GM21529 (cell line): ENCODE measurements around the gene SPRYD3.

Experiments used
- ATAC-seq: cut with Tn5 transposase; IDR thresholded peaks from one replicate; pipeline ENCODE4 v1.9.1; 2021; ENCODE audit not compliant: unreplicated experiment

Gene SPRYD3

DNA sequence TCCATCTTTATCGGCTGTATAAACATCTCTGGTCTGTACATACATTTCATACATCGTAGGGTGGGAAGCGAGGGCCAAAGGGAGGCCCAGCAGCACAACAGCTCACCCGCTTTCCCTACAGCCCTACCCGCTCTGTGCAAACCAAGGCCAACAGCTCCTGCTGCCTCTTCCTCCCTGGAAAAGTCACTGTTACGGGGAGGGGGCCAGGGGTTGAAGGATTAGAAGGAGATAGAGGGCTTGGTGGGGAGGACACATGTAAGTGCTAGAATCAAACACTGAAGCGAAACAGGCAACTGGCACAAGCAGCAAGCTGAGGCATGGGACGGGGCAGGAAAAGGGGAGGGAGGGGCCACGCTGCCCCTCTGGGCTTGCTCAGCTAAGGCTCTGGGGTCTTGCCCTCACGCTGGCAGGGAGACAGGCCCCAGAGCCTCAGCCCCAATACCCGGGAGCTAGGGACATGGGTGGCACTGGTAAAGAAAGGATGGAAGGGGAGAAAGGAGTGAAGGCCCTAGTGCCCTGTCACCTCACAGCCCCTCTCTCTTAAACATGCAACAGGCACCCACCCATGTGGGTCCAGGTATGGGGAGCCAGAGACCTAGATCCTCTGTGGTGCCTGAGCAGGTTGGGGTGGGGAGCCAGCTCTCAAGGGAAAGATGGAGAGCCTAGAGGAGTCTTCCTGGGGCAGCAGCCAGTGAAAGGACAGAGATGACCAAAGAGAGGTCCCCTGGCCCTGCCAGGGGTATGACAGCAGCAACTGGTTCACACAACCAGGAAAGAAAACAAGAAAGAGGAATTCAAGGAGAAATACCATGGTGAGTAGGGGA, 14.4 kb downstream of the SPRYD3 start:
- no peak for ATAC-seq

DNA sequence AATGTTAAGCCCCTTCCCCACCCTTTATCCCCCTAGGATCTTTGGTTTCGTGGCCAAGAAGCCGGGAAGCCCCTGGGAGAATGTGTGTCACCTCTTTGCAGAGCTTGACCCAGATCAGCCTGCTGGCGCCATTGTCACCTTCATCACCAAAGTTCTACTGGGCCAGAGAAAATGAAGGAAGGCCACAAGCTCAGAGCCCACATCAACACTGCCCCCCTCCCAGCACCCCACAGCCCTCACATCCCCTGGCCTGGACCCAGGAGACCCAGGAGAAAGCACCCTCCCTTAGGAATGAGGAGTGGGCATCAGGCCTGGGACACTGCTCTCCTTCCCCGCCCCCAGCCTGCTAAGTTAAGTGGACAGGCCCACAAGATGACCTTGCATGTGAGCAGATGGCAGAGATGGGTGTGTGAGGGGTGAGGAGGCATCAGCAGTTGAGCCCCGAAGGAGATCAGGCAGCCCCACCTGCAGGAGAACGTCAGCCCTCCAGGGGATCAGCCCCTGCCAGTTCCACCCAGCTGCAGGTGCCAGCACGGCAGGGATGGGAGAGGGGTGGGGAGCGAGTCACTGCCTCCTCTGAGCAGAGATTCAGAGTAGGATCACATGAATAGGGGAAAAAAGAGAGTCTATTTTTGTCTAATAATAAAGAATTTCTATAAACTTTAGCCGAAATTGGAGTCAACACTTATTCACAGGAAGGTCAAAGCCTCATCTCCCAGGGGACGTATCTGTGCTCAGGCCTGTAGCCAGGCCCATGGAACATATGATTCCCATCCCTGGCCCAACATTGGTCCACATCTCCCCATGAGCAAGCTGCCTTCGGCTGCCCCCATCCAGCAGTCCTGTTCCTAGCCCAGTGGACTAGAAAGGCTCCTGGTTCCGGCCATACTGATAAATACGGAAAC, 15.2 kb downstream of the SPRYD3 start:
- ATAC-seq, result no peak

DNA sequence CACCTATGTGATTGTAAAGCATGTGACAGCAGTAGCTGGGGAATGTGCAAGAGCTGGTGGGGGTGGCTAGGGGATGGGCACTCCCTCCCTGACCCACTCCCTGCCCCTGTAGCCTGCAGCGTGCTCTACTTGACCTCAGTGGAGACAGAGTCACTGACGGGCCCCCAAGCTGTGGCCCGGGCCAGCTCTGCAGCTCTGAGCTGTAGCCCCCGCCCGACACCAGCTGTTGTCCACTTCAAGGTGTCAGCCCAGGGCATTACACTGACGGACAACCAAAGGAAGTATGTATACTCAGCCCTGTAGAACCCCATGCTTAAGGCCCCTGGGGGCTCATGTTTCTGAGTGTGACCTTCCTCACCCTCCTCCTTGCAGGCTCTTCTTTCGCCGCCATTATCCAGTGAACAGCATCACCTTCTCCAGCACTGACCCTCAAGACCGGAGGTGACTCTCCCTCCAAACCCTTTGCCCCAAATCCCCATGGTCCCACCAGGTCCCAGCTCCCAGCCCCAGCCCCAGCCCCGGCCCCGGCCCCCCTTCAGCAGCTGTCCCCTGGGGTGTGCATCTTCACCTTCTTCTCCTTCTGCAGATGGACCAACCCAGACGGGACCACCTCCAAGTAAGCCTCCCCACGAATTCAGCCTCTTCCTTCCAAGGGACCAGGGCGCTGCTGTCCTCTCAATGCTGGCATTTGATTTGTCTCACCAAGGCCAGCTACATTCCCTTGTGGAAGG, 16.0 kb downstream of the SPRYD3 start:
- ATAC-seq, result no peak

DNA sequence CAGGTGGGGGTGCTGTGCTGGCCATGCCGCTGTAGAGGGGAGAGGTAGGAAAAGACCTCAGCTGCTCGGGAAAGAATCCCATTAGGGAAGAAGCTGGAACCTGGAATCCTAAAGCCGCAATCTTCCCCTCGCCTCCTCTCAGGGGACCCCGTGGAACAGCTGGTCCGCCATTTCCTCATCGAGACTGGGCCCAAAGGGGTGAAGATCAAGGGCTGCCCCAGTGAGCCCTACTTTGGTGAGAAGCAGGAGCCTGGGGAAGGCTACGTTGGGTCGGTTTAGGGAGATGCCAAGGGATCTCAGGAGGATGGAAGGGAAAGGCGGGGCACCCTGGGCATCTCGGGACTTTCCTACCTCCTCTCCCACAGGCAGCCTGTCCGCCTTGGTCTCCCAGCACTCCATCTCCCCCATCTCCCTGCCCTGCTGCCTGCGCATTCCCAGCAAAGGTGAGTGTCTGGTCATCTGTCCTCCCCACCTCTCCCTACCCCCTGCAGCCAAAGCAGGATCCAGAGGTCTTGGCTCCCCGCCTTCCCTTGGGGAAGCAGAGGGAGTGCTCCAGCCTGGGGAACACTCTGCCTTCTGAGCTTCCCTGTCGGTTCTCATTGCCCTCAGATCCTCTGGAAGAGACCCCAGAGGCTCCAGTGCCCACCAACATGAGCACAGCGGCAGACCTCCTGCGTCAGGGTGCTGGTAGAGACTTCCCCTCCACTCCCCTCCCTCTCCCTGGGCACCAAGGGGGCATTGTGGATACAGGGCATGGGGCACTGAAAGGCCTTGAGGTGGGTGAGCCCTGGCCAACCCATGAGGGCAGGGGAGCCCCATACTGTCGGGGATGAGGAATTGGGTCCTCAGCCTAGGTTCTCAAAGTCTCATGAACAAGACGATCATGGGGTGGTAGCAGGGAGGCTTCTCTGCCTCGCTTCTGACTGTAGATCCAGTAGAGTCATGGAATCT, 16.9 kb downstream of the SPRYD3 start:
- ATAC-seq, result no peak

DNA sequence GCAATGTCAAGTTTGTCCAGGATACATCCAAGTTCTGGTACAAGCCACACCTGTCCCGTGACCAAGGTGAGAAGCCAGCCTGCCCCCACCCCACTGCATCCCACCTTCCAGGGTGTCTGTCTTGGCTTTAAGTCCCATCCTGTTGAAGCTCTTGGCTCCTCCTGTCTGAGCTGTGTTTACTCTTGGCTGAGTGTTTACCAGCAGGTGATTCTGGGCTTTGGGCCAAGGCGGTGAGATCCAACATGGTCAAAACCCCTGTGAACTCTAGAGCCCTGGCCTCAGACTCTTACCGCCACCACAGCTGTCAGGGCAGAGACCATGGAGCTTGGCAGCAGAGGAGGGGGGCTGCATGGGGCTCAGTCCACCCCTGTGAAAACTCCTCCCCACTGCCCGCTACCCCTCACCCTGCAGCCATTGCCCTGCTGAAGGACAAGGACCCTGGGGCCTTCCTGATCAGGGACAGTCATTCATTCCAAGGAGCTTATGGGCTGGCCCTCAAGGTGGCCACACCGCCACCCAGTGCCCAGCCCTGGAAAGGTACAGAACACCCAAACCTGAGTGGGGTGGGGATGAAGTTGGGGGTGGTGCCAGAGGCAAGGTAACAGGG, 17.7 kb downstream of the SPRYD3 start:
- no peak for ATAC-seq

DNA sequence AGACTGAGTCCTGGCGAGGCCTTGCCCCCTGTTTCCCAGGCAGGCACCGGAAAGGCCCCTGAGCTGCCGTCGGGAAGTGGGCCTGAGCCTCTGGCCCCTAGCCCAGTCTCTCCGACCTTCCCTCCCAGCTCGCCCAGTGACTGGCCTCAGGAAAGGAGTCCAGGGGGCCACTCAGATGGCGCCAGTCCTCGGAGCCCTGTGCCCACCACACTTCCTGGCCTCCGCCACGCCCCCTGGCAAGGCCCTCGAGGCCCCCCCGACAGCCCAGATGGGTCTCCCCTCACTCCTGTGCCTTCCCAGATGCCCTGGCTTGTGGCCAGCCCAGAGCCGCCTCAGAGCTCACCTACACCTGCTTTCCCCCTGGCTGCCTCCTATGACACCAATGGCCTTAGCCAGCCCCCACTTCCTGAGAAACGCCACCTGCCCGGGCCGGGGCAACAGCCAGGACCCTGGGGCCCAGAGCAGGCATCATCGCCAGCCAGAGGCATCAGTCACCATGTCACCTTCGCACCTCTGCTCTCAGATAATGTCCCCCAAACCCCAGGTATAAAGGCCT, 18.4 kb downstream of the SPRYD3 start:
- ATAC-seq, result no peak

DNA sequence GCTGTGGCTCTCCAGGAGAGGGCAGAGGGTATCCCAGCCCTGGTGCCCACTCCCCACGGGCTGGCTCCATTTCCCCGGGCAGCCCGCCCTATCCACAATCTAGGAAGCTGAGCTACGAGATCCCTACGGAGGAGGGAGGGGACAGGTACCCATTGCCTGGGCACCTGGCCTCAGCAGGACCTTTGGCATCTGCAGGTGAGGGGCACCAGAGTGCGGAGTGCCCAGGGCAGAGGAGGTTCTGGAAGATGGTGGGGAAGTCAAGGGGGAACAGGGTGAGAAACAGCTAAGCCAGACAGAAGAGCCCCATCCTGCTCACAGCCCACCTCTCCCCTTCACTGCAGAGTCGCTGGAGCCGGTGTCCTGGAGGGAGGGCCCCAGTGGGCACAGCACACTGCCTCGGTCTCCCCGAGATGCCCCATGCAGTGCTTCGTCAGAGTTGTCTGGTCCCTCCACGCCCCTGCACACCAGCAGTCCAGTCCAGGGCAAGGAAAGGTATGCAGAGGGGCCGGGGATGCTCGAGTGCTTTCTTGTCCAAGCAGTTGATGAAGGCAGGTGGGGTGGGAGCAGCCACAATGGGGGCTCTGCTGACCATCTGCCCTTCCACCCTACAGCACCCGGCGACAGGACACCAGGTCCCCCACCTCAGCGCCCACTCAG, 19.0 kb downstream of the SPRYD3 start:
- no peak for ATAC-seq

DNA sequence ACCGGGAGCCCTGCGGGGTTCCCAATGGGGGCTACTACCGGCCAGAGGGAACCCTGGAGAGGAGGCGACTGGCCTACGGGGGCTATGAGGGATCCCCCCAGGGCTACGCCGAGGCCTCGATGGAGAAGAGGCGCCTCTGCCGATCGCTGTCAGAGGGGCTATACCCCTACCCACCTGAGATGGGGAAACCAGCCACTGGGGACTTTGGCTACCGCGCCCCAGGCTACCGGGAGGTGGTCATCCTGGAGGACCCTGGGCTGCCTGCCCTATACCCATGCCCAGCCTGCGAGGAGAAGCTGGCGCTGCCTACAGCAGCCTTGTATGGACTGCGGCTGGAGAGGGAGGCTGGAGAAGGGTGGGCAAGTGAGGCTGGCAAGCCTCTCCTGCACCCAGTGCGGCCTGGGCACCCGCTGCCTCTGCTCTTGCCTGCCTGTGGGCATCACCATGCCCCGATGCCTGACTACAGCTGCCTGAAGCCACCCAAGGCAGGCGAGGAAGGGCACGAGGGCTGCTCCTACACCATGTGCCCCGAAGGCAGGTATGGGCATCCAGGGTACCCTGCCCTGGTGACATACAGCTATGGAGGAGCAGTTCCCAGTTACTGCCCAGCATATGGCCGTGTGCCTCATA, 19.6 kb downstream of the SPRYD3 start:
- no peak for ATAC-seq

DNA sequence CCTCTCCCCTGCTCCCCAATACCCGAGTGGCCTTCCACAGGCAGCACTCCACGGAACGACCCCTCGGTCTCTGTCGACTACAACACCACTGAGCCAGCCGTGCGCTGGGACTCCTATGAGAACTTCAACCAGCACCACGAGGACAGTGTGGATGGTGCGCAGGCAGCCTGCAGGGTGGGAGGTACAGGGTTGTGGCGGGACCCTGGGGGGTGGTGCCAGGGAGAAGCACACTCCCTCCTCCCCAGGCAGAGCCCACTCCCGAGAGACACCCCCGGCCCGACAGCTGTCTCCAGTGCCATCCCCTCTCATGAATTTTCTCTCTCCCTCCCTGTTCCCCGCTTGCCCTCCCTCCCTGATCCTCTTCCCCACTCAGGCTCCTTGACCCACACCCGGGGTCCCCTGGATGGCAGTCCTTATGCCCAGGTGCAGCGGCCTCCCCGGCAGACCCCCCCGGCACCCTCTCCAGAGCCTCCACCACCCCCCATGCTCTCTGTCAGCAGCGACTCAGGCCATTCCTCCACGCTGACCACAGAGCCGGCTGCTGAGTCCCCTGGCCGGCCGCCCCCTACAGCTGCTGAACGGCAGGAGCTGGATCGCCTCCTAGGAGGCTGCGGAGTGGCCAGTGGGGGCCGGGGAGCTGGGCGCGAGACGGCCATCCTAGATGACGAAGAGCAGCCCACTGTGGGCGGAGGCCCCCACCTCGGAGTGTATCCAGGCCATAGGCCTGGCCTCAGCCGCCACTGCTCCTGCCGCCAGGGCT, 20.3 kb downstream of the SPRYD3 start:
- no peak for ATAC-seq

DNA sequence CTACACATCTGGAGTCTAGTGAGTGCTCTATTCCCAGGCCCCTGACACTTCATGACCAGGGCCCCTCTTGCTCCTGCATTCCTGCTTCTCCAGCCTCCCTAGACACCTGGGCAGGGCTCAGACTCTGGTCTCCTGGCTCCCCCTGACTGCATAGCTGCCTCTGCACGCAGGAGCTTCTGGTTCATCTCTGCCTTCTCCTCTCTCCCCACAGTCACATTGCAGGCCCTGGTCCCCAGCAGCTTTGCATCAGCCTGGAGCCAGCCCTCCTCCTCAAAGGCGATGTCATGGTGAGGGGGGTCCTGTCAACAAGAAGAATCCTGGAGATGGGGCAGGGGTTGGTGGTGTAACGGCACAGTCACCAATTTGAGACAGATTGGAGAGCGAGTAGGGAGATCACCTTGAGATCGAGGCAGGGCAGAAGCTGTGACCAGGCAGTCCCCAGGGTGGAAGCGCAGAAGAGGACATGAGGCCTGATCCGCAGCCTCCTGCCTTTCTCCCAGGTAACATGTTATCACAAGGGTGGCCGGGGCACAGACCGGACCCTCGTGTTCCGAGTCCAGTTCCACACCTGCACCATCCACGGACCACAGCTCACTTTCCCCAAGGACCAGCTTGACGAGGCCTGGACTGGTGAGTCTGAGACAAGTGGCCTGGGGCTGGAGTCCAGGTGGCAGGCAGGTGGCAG, 21.2 kb downstream of the SPRYD3 start:
- ATAC-seq, result no peak

DNA sequence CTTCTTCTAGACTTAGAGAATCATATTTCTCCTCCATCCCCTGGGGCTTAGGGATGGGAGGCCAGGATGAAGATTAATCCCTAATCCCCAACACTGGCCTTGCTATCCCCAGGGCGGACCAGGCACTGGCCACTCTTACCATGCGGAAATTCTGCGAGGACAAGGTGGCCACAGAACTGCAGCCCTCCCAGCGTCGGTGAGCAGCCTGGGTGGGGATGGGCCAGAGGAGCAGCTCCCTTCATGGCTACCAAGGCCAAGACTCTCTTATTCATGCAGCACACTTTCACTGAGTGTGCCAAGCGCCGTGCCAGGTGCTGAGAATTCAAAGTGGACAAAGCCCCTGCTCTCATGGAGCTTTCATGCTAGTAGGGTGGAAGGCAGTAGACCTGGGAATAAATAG, 22.3 kb downstream of the SPRYD3 start:
- no peak for ATAC-seq

DNA sequence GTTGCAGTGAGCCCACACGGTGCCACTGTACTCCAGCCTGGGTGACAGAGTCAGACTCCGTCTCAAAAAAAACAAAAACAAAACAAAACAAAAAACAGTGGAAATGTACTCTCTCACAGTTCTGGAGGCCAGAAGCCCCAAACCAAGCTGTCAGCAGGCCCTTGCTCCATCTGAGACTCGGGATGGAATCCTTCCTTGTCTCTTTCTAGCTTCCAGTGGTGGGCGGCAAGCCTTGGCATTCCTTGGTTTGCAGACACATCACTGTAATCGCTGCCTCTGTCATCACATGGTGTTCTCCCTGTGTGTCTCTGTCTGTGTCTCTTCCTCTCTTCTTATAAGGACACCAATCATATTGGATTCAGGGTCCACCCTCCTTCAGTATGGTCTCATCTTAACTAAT, 22.9 kb downstream of the SPRYD3 start:
- ATAC-seq, result no peak

DNA sequence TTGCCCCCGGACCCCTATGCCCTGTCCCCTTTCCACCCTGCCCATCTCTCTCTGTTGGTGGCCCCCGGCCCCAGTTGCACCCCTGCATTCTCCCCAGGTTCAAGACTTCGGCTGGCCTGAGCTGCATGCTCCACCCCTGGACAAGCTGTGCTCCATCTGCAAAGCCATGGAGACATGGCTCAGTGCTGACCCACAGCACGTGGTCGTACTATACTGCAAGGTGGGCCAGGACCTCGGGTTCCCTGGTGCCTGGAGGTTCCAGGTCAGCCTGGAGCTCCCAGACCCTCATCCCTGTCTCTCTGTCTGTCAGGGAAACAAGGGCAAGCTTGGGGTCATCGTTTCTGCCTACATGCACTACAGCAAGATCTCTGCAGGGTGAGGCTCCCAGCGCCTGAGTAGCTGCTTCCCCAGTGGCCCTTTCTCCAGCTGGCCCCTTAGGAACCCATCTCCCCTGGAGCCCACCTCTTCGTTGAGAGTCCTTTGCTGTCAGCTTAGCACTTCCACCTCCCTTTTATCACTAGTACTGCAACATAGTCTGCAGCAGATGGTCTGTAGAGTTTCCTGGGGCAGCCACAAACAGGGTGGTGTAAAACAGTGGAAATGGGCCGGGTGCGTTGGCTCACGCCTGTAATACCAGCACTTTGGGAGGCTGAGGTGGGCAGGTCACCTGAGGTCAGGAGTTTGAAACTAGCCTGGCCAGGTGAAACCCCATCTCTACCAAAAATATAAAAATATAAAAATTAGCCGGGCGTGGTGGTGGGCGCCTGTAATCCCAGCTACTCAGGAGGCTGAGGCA, 23.5 kb downstream of the SPRYD3 start:
- no peak for ATAC-seq

DNA sequence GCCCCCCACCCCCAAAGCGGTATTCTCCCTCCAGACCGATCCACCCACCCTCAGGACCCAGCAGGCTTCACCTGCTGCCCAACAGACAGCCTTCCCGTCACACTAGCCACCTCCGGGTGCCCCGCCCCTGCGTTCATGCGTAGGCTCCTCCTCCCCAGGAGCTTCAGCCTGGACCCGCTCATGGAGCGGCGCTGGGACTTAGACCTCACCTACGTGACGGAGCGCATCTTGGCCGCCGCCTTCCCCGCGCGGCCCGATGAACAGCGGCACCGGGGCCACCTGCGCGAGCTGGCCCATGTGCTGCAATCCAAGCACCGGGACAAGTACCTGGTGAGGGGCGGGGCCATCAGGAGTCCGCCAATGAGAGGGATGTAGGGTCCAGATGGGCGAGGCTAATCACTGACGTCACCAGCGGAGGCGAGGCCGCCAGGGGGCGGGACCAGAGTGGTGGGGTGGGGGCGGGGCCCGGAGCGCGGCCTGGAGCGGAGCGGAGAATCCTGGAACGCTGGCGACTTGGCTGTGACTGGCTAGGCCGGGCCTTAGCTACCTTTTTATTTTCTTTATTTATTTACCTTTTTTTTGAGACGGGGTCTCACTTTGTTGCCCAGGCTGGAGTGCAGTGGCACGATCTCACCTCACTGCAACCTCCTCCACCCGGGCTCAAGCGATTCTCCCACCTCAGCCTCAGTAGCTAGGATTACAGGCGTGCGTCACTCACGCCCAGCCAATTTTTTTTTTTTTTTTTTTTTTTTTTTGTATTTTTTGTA, 24.9 kb downstream of the SPRYD3 start:
- ATAC-seq, result peak; percentile 89

DNA sequence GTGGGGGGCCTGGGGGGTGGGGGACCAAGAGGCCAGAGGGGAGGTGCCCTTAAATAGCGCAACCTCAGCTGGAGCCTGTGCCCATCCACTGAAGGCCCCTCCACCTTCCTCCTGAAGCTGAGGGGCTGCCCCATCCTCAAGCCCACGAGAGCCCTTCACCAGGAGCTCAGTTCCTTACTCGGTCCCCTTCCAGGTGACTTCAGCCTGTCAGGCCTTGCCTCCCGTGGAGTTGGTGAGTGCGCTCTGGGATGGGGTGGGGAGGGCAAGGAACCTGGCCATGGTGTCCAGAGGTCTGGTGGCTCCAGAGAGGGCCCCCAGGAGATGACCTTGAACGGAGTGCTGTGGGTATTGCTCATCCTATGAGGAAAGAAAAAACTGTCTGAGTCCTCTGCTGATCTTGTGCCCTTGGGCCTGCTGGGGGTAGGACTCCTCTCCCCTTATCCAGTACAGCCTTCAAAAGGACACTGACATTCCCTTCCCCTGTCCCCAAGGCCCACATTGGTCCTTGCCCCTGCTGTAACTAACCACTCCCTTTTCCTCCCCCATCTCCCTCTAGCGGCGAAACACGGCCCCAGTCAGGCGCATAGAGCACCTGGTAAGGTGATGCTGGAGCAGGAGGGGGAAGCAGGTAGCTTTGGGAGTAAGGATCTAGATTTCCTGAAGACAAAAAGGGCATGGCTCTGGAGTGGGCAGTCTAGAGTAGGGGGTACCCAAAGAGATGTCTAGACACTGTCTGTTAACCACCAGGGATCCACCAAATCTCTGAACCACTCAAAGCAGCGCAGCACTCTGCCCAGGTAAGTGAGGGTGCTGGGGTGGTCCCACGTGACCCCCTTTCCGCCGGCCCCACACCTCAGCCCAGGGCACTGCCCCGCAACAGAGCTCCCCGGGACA, 25.7 kb downstream of the SPRYD3 start:
- ATAC-seq, result no peak
